ENCODE data around the gene TMEM218.

The TMEM218 gene

DNA sequence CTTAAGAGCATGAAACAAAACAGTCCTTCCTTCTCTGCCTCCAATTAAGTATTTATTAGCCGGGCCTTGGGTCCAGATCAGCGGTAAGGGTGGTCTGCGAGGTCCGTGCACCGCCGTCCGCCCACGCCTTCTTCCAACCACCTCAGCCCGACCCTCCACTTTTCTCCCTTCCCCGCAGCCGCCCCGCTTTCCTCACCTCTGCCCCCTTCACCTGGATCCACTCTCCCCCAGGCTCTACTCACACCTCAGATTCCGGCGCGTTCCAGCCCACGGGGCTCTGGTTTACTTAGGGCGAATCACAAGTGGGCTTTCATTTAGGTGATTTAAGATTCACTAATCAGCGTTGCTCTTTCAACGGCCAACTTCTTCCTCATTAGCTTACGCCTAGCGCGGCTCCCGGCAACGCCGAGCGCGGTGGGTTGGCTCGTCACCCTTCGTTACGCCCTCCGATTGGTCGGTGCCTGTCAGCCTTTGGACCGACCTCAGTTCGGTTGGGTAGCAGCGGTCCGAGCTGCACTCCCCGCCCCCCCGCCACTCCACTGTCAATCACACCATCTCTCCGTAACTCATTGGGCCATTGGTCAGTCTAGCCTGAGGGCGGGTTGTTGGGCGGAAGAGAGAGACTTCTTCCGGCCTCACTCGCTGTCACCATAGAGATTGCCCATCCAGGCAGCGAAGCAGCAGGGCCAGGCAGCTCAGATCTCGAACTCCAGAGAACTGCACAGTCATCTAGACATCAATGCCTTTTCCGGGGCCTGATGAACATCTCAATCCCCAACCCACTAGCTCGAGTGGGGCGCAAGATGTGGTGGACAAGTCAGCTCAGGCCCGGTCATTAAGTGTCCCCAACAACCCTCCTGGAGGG is at the start of gene TMEM218:
TSS of gene TMEM218 (minus strand) at position 284 of the 865 bp plus-strand sequence. CDS start 9,385 bp downstream, outside the sequence.
- peak; percentile 93 for DNase-seq

DNA sequence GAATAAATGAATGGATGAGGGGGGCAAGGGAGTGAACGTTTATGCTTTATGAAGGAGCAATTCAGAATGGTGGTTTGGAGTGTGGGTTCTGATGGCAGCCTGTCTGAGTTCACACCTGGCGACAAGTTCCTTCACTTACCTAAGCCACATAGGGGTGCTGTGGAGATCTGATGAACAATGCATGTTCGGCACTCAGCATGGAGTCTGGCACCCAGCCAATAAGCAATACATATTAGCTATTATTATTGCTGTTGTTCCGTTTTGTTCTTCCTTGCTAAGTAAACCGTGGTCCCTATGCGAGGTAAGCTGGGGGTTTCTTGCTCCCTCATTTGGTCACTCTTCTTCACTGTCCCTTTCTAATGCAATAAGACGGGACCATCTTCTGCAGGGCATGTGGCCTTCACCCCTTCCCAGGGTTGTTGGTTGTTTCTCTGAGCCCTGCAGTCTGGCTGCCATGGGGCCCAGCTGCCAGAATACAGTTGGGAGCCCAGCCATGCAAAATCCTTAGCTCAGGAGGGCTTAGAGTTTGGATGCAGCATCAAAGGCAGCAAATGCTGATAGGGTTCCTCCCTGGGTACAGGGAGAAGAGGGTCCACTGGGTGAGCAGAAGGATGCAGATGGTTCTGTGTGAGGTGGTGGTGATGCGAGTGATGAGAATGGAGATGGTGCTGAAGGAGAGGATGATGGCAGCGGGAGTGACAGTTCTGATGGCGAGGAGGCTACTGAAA is 46.7 kb upstream of the TMEM218 start:
- DNase-seq: no peak

DNA sequence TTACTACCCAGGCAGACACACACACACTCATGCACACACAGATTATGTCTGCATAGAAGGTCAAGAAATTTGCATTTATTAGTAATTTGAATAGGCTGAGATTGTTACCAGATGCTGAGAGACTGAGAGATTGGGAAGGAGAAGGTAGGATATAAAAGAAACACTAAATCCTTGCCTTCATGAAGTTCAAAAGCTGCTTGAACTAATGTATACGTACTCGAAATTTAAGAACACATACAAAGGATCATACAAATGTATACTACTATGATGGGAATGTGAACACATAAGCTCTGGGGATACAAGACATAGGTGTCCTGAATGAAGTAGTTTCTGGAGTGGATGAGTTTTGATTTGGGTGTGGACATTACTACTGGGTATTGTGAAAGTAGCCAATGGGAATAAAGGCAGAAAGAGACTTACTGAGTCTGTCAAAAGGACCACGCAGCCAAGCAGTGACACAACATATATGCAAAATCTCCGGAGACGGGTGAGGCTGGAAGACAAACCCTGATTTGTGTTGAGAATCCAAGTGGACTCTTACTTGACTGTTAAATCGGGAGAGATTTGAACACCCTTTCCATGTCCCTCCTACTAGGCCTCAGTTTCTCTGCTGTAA is 45.8 kb upstream of the TMEM218 start:
- DNase-seq: no peak

DNA sequence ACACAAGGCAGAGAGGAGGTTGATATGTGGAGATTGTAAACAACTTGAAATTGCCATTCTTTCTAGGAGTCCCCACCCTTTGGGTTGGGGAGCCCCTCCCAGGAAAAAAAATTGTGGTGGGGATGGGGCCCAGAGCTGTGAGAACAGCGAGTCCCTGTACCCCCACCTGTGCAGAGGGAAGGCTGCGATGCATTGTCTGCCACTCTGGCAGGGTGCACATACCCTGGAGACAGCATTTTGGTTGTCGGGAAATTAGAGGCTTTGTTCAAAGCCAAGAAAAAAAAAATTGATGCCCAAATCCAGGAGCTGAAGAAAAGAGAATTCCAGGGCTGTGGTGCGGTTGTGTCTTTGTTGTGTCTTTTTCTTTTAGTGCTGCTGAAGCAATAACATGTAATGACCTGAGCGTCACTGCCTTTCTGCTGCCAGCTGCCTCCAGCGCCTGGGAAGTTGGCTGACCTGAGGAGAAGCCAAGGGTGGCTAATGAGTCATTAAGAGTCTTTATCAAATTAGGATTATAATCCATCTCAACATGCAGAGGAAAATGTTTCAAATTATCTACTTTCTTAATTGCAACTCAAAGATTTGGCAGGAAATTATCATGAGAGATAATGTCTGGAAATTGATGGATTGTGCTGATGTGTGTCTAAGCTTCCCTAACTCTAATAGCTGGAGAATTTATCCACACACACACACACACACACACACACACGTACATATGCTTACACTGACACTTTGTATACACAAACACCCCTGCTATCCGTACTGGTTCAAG is 45.1 kb upstream of the TMEM218 start:
- no peak for DNase-seq

DNA sequence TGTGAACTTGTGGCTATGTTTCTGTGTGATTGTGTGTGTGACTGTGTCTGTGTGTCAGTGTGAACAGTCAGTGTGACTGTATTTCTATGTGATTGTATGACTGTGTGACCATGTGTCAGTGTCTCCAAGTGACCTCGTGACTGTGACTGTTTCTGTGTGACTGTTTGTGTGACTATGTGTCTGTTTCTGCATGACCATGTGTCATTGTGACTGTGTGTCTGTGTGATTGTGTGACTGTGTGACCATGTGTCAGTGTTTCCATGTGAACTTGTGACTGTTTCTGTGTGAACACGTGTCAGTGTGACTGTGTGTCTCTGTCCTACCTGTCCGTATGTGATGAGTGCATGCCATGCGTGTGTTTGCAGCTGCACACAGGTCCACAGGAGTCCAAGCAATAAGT is 44.3 kb upstream of the TMEM218 start:
- DNase-seq: no peak

DNA sequence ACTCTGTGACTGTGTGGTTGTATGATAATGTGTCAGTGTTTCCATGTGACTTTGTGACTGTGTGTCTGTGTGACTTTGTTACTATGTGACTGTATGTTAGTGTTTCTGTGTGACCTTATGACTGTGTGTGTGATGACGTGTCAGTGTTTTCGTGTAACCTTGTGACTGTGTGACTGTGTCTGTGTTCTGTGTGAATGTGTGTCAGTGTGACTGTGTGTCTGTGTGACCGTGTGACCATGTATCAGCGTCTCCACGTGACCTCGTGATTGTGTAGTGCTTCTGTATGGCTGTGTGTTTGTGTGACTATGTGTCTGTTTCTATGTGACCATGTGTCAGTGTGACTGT is 43.6 kb upstream of the TMEM218 start:
- DNase-seq: no peak

DNA sequence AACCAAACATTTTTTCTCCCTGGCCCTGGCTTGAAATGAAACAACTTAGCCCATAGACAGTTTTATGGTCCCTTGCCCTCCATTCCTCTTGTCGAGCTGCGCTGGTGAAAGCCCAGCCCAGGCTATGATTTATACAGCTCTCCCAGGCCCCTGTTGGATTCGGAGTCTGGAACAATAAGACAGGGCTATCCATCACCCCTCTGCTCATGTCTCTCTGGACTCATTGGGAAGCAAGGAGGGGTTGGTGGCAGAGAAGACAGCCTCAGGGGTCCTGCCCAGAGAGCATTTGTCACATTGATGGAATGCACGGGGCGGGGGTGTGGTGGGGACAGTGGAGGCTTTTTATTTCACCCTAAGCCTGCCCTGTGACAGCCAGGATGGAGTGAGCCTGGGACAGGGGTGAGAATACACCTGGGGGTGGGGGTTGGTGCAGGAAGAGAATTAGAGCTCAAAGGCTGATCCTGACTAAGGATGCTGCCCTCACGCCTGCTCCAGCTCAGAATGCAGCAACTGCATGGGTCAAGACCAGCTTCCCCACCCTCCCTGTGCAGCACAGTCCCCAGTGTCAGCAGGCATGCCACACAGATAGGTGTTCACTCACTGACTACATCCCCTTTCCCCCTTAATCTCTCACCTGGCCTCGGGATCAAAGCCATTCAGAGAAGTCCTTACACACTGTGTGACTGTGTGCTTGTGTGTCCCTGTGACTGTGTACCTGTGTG is 43.1 kb upstream of the TMEM218 start:
- no peak for DNase-seq

DNA sequence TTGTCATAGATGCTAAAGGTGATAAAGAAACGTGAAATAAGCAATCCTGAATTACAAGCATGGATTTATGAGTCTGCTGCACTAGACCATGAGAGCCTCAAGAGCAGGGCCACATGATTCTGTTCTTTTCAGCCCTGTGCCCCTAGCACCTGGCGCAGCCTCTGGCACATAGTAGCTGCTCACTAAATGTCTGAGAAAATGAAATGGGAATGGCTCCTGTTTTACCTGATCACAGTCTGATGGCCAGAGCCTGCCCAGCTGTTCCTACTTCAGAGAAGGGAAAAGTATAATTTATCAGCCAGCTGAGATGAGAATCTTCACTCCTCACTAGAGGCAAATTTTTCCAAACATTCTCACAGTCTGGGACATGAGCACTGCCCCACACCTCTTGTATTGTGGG is 42.4 kb upstream of the TMEM218 start:
- DNase-seq: no peak

DNA sequence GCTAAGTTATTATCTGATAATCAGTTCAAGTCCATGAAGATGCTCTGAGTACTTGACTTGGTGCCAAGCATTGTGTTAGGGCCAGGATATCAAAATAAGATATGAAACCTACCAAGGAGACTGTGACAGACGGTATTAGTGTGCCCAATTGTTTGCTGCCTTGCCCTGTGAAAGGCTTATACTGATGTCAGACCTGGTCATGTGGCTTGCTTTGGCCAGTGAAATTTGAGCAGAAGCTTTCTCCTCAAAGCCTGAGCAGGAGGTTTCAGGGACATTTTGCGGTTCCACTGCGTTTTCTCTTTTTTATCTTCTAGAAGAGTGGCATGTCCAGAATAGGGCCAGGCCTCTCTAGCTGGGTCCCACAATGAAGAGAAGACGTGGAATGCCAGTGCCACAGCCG is 37.3 kb upstream of the TMEM218 start:
- DNase-seq: no peak

DNA sequence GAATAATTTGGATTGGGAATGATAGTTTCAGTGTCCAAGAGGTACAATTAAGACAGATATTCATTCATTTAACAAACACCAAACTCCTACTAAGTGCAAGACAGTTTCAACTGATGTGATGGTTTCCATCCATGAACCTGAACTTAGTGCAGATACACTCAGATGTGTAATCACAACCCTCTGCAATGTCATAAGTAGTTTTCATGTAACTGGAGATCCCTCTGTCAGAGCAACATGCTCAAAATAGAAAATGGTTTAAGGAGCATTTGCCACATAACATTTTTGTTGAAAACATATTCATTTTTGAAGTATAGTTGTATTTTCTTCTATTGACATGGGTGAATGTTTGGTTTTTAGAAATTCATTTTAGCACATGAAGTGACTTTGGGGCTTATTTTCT is 36.6 kb upstream of the TMEM218 start:
- DNase-seq: no peak

DNA sequence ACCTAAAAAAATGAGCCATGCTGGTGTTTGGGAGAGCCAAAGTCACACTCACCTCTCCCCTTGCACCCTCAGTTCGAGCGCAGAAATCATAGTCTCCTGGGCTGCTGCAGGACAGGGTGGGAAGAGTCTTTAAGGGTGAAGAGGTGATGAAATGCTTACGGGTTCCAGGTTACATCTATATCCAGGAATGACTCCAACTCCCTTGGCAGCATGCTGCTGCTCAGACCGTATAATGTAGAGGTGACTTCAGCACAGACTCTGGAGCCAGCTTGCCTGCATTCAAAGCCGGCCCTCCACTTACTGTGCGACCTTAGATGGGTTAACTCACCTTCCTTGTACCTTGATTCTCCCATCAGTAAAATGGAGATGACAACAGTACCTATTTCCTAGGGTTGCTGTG is 35.9 kb upstream of the TMEM218 start:
- DNase-seq: no peak

DNA sequence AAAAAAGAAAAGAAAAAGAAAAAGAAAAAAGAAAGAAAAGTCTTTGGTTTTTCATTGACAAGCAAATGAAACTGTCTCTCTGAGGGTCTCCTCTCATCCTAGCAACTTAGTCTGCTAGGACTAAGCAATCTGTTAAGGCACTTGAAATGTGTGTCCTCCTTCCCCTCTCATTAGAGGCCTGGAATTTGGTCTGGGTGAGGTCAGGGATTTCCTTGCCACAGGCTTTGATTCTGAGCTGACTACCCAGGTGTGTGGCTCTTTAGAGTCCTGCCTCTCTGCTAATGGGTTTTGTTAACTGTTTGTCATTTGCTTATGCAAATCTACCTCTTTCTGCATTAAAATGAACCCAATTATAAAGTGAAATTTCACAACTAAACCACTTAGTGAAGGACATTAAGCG is 34.8 kb upstream of the TMEM218 start:
- no peak for DNase-seq

DNA sequence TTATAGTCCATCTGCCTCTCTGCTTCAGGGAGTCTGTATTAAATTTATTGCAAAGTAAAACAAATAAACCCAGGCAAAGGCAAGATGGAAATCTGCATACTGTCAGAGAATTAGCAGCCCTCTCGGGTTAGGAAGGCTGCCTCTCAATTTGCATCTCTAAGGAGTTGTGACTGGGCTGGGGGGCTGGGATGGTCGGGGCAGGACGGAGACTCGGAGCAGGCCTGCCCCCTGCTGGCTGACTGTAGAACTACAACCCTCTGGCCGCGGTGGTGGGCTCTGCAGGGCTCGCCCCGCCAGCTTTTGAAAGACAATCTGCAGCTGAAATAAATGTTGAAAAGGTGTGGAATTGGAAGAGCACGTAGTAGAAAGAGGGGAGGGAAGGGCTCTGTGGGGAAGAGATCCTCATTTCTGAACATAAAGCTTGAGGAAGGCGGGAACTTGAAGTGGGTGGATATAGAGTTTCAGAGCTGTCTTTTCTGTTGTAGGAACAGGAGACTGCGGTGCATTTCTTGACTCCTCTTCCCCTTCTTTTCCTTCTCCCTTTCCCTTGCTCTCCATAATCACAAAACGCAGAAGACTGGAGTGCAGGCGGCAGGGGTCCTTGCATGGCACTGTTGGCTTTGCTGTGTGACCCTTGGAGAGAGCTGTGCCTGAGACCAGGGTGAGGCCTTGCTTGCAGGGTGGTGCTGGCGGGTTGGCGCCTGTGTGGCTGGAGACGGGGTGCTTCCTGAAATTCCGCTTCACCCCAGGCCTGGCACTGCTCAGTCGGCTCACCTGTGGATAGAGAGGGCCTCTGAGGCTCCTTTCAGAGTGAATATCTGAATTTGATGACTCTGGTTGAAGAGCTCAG is 30.5 kb upstream of the TMEM218 start:
- peak; percentile 44 to 46 for DNase-seq

DNA sequence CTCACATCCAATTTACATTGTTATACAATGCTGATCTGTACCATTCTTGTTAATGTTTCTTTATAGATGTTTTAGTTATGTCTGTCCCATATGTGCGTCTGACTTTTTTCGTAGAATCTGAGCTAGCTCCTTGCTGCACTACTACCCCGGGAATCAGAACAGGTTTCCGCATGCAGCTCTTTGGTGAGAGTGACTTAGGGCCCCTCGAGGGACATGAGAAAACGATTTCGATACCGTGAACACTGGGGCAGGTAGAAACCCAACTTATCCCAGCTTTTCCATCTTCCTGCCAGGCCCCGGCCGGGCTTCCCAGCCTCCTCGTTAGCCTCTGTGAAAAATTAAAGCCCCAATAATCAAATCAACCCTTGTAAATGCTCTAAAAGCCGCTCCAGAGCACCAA is 29.8 kb upstream of the TMEM218 start:
- no peak for DNase-seq

DNA sequence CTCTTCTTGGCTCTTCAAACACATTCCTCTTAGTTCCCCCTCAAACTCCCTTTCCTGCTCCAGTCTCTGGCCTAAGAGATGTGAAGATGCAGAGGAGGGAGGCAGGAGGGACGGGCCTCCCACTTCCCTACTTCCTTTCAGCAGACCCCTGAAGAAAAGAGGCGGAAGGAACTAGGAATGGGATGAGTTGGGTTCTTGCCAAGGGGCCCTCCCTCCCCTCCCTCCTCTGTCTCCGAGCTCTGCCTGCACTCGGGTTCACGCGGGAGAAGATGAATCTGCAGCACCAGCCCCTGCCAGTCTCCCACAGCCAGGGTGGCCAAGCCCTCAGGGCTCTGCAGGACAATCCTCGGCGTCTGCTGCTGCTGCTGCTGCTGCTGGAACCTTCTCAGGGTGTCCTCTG is 28.8 kb upstream of the TMEM218 start:
- no peak for DNase-seq

DNA sequence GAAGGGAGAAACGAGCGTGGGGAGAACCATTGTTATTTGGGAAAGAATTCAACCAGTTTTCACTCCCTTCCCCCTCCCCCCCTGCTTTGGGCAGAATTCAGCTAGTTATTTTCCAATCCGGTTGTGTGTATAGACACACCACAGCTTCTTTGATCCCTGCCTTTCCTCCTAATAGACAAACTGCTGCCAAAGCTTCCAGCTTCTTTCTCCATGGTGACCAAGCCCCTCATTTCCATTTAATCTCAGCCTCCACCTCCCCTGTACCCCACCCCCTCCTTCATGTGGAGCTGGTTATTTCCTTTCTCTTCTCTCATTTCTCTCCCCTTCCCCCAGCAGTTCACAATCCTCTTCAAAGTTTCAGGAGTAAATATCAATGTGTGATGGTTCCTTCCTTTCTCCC is 28.4 kb upstream of the TMEM218 start:
- DNase-seq: no peak

DNA sequence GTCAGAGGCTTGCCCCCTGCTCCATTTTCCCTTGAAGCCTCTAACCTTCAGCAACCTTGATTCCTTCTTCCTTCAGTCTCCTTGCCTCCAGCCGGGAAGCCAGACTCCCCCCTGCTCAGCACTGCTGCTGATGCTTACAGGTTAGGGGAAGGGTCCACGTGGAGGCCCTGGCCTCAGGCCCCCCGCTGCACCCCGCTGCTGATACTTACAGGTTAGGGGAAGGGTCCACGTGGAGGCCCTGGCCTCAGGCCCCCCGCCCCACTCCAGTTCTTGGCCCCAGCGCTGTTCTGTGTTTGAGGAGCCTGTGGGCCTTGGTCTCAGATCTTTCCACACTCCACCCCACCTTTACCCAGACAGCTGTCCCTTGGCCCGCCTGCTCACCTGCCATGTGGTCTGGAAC is 27.5 kb upstream of the TMEM218 start:
- no peak for DNase-seq

DNA sequence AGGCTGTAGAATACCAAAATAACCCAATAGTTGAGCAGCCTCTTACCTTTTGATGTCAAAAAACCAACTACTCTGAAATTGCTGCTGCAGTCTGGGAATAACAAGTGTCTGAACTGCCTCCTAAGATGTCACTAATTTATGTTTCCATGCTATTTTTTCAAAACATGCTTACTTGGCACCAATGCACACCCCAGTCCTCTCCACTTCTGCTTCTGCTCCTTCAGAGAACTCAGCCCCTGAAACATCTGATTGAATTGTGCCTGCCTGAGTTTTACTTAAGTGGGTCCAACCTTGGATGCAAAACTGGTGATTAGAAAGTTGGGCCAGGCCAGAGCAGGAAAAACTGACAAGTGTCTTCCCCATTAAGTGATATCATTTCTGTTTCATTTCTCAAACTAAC is 24.6 kb upstream of the TMEM218 start:
- no peak for DNase-seq

DNA sequence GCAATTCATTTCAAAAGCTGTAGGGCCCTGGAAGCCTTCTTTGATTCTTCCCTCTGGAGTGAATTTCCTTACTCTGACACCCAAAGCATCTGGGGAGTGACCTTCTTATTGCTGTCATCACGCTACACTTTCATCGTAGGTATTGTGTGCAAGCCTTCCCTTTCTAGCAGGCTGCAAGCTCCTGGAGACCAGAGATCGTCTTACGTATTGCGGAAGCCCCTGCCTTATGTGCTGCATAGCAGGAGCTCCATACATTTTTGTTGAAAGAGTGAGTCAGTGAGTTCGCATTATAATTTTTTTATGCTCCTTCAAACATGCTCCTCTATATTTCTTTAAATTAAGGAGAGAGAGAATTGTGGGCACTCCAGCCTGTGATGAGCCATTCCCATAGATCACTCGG is 21.2 kb upstream of the TMEM218 start:
- no peak for DNase-seq

DNA sequence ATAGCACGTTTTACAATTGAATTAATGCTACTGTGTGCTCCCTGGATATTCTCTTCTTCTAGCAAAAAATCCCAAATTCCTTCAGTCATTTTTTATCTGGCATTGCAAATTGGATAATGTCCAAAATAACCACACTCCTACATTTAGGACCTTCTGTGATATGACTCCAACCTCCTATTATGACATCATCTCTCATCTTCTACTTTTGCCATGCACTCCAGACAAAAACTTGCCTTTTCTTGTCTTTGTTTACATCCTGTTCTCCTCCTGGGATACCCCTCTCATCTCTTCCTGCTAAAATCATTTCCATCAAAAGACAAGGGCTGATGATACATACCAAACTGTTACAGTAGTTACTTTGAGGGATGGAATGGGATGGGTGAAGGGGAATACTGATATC is 20.6 kb upstream of the TMEM218 start:
- no peak for DNase-seq

DNA sequence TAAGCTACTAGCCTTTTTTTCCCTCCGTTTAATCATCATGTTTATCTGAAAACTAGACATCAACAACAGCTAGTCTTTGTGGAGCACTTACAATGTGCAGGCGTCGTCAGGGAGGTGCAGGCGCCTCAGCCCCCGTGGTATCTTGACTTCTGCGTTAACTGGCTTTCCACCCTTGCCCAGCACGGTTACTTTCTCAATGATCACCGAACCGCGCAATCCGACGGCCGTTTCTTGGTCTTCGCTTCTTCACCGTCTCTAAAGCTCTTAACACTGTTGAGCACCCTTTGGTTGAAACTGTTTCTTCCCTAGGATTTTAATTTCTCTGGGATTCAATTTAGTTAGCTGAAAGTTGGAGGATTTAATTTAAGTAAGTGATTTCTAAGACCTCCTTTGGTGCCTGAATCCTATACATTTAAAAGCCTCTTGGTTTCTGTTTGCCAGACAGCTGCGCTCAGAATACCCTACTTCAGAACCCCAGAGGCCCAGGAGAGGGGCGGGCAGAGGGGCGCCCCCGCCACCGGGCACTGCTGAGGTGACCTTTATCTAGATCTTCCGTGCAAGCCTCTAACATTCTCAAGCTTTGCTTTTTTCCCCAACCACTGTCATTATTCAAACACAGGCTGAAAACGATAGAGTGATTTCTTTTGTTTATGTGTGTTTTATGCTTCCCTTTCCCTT is 18.0 kb upstream of the TMEM218 start:
- no peak for DNase-seq

Data from activated CD4-positive, alpha-beta T cell treated with anti-CD3 and anti-CD28 coated beads, Interleukin-2, amount 50 U/mL, for 4 hours (primary cell).